GM18520 (cell line): ENCODE results near the gene ITIH6.
"Not testable (repeated sequence)": the region's sequence is repeated elsewhere in the genome, so short reads cannot be mapped to it uniquely, and the experiment has no call there.

Source experiments
- ATAC-seq: cut with Tn5 transposase; IDR thresholded peaks from one replicate; pipeline ENCODE4 v1.9.1; 2021; ENCODE audit not compliant: unreplicated experiment

ITIH6 gene

GRCh38 chrX:54808605-54809483, 10.8 kb upstream of the ITIH6 start:
- peak; percentile 90 for ATAC-seq

GRCh38 chrX:54808109-54808604, 10.1 kb upstream of the ITIH6 start:
- peak; percentile 7 for ATAC-seq

- no peak for ATAC-seq
Measured at GRCh38 chrX:54807524-54808108, 9.6 kb upstream of the ITIH6 start, which contains the start of gene MAGED2. Gene MAGED2 (plus strand): TSS chrX:54807745. CDS start chrX:54809332, 1,587 bp downstream.

GRCh38 chrX:54799046-54799445, 991 bp upstream of the ITIH6 start:
- ATAC-seq, result no peak

- ATAC-seq, result no peak
Measured at GRCh38 chrX:54794795-54795194, 3.3 kb downstream of the ITIH6 start.

- ATAC-seq, result no peak
Measured at GRCh38 chrX:54794028-54794427, 4.0 kb downstream of the ITIH6 start.

- not testable (repeated sequence) for ATAC-seq
Measured at GRCh38 chrX:54789405-54789804, 8.7 kb downstream of the ITIH6 start.

GRCh38 chrX:54788446-54788845, 9.6 kb downstream of the ITIH6 start:
- ATAC-seq, result no peak

GRCh38 chrX:54786967-54787366, 11.1 kb downstream of the ITIH6 start:
- no peak for ATAC-seq

GRCh38 chrX:54785901-54786300, 12.2 kb downstream of the ITIH6 start:
- no peak for ATAC-seq

GRCh38 chrX:54776987-54777672, 20.9 kb downstream of the ITIH6 start:
- no peak for ATAC-seq

- no peak for ATAC-seq
Measured at GRCh38 chrX:54776061-54776460, 22.0 kb downstream of the ITIH6 start.

GRCh38 chrX:54774391-54775094, 23.5 kb downstream of the ITIH6 start:
- not testable (repeated sequence) for ATAC-seq

- ATAC-seq, result no peak
Measured at GRCh38 chrX:54758114-54759055, 39.7 kb downstream of the ITIH6 start.

- no peak for ATAC-seq
Measured at GRCh38 chrX:54754854-54755253, 43.2 kb downstream of the ITIH6 start.

- ATAC-seq, result no peak
Measured at GRCh38 chrX:54748626-54749025, 49.4 kb downstream of the ITIH6 start.

GRCh38 chrX:54747733-54748393, 50.2 kb downstream of the ITIH6 start:
- ATAC-seq, result no peak

- no peak for ATAC-seq
Measured at GRCh38 chrX:54746928-54747327, 51.1 kb downstream of the ITIH6 start.

GRCh38 chrX:54745676-54746075, 52.4 kb downstream of the ITIH6 start:
- no peak for ATAC-seq
